Spleen (tissue), 7 donors: Measurements from ENCODE around the gene XIRP2.

ENCODE experiments used
- POLR2A ChIP-seq, 3 donors: fragments of 450-650 bp; IDR thresholded peaks; one replicate each; pipeline ENCODE4 v1.5.1; 2017; ENCODE audit warnings: antibody characterized with exemption in 3 of 3, mild to moderate bottlenecking in 1 of 3
- POLR2AphosphoS5 ChIP-seq, 3 donors: sonication (generic); formaldehyde crosslinking; IDR thresholded peaks; one replicate each; pipeline ENCODE4 v1.5.1; 2017; ENCODE audit warnings: antibody characterized with exemption in 3 of 3
- TF ChIP-seq, protein P1 (sequence below), 11 experiments: fragments of 200-600 bp in 7 of 11; fragments of 450-650 bp in 4 of 11; sonication (generic) in 4 of 11; IDR thresholded peaks in 8 of 11; conservative IDR thresholded peaks in 3 of 11; 1 replicate in 7 of 11; 2 replicates in 4 of 11; pipeline versions ENCODE4 v1.4.0 to v1.8.0; 2016 to 2021; ENCODE audit warnings: antibody characterized with exemption in 11 of 11, inconsistent platforms in 4 of 11, mild to moderate bottlenecking in 1 of 11
- donor health status: DM: no; HTN: no; CAD: no; lungs with moderate emphysema.
- donor health status: DM: no; HTN: no; CAD: no.
- donor health status: DM: no; HTN: no; CAD: no.

DNA sequence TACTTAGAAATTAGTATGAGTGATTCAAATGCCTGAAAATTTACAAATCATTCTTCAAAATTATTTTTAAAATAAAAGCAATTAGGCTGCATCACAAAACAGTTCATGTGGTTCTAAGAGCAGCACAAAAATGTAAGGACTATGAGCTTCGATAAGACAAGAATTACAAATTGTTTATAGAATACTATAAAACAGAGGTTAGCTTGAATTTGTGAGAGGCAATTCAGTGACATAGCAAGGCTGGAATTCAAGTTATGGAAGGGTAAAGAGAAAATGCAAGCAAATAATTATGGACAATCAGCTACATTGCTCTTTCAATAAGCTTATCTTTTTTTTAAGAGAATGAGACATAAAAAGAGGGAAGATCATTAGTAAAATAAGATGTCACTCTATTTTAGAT is 7.1 kb upstream of the XIRP2 start:
- TF ChIP-seq, protein P1, sequence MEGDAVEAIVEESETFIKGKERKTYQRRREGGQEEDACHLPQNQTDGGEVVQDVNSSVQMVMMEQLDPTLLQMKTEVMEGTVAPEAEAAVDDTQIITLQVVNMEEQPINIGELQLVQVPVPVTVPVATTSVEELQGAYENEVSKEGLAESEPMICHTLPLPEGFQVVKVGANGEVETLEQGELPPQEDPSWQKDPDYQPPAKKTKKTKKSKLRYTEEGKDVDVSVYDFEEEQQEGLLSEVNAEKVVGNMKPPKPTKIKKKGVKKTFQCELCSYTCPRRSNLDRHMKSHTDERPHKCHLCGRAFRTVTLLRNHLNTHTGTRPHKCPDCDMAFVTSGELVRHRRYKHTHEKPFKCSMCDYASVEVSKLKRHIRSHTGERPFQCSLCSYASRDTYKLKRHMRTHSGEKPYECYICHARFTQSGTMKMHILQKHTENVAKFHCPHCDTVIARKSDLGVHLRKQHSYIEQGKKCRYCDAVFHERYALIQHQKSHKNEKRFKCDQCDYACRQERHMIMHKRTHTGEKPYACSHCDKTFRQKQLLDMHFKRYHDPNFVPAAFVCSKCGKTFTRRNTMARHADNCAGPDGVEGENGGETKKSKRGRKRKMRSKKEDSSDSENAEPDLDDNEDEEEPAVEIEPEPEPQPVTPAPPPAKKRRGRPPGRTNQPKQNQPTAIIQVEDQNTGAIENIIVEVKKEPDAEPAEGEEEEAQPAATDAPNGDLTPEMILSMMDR (IDR thresholded peaks at IDR 0.05 in 8 of 11, conservative IDR thresholded peaks at IDR 0.05 in 3 of 11): no peak
- TF ChIP-seq POLR2A (IDR thresholded peaks at IDR 0.05) (no peak), POLR2AphosphoS5 (IDR thresholded peaks at IDR 0.05) (no peak)
